A204.1 (cell line): Measurements from ENCODE around the gene CCDC146.
"Not testable (repeated sequence)": the region's sequence is repeated elsewhere in the genome, so short reads cannot be mapped to it uniquely, and the experiment has no call there.

Experiments used
- FAIRE-seq: peaks from 2 replicates; lab custom pipeline; 2012; peaks lifted over from hg19 to GRCh38; lab: Jason Lieb, UNC

The CCDC146 gene

DNA sequence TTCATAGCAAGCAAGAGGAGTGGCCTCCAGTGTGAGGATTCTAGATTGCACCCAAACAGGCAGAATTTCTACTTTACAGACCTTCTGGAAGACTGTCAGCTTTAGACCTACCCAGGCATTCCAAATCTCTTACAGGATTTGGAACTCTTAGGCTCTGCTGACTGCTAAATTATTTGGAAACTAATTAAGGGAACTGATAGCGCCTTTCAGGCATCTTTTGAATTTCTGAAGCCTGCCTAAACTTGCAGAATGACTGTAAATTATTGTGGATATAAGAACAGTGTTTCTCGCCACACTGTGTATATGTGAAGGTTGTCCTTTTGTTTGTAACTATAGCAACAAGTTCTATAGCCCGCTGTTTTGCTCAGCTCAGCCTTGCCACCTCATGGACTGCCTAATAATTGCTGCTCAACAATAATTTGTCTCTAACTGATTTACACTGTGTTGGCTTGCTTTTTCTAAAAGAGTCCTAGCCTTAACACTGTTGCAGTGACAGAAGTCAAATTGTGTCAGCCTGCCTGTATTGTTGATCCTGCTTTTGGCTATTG lies 32.6 kb downstream of the CCDC146 start:
- not testable (repeated sequence) for FAIRE-seq

DNA sequence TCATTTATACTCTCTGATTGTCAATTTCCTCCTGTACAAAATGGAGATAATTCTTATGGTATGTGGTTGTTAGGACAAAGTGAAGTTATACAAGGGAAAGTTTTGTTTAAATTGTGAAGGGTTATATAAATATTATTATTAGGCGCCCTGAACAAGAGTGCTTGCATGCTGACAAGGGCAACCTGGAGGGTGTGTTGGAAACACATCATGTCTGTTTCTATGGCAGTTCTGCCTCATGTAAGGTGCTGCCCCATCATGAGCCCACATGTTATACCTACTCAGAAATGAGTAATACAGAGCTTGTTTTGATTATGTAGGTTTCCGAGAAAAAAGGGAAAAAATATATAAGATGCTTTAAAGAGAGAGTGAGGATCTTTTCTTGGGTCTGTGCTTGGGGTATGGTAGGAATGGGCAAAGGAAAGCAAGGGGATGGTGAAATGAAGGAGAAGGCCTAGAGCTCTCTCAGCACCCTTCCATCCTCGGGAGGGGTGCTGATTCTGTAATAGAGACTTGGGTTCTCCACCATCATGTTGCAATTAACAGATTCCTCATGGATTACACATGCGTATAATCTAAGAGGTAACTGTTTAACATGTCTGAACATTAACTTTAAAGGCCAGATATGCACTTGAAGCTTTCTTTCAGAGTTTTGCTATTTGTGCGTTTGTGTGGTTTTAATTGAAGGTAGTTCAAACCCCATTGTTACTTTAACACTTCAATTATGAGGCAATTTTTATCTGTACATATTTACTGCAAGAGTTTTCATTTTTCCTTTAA lies 33.4 kb downstream of the CCDC146 start:
- not testable (repeated sequence) for FAIRE-seq

DNA sequence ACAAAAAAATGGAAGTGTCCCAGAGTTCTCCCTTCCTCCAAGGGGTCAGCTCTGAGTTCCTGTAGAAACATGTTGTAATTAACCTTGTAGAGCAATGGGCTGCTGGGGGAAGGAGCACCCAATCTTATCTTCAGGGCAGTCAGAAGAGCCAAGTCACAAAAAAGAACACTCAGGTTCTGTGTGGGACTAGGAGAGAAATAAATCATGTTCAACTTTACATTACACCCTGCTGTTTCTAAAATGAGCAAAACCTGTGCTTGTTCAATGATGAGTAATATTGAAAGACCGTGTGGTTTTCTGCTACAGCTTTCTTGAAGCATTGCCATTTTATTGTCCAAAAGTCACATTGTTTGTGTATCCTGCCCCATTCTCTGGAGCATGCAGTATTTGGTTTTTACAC lies 34.6 kb downstream of the CCDC146 start:
- FAIRE-seq, result not testable (repeated sequence)

DNA sequence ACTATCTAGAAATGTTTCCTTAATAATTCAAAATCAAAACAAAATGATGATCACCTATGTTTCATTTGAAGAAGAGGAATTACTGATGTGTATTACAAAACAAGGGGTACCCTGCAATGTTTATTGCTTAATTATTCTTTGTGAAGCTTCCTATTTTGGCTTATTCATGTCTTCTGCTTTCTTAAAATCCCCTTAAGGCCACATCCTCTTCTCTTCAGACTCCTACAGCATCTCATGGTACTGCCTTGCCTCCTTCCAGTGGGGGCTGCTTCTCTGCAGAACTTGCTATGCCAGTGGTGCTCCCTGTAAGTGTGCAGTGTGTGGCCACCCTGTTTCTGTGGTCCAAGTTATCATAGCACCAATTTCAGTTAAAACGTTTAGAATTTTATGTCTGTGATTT lies 35.0 kb downstream of the CCDC146 start:
- no peak for FAIRE-seq

DNA sequence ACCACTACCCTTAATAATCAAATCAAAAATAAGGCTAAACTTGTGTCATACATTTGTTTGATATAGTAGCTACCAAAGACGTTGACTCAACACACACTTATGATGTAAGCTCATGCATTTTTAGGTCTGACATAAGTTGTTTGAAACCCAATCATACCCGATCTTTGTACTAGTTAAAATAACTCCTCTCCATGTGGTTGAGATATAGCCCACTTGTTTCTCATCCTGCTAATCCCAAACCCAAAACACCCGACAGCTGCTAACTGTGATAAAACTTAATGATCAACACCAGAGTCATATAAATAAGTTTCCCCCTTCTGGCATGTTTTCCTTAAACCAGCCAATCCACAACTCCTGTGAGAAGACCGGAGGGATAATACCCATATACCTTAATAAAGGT lies 48.7 kb downstream of the CCDC146 start:
- FAIRE-seq, result not testable (repeated sequence)

DNA sequence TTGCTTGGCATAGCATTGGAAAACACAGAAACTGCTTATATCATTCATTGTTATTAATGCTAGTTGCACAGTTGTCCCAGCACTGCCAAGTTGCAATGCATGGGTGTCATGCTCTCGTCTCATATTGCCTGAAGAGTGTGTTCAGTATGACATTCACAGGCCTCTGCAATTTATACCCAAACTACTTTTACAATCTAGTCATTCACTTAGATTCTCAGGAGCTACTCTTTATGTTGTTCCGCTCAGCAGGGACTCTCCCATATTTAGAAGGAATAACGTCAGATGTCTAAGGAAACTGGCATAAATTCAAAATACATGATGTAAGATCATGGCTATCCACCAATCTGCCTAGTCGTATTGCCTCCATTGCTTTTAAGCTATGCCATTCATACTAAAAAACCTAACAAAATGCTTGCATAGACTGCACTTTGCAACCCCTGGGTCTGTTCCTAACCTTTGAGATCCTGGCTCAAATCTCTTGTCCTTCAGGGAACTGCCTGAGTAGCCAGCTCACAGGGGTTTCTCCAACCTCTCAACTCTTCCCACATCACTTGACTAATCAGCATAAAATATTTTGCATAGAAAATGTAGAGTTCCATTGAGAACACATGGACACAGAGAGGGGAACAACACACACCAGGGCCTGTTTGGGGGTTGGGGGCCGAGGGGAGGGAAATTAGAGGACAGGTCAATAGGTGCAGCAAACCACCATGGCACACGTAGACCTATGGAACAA lies 50.2 kb downstream of the CCDC146 start:
- not testable (repeated sequence) for FAIRE-seq

DNA sequence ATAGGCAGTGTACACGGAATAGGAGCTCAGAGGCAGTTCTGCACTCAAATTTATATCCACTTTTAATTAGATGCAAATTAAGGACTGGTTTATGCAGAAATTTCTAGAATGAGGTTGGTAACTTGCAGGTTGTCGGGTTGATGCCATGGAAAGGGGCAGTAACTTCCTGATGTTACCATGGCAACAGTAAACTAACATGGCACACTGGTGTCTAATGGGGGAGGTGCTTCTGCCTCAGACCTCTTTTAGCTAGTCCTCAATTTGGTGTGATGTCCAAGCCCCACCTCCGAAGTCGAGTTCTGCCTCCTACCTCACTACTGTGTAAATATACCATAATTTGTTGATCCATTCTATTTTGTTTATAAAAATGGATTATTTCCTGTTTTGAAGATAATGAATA lies 52.0 kb downstream of the CCDC146 start:
- FAIRE-seq, result not testable (repeated sequence)

DNA sequence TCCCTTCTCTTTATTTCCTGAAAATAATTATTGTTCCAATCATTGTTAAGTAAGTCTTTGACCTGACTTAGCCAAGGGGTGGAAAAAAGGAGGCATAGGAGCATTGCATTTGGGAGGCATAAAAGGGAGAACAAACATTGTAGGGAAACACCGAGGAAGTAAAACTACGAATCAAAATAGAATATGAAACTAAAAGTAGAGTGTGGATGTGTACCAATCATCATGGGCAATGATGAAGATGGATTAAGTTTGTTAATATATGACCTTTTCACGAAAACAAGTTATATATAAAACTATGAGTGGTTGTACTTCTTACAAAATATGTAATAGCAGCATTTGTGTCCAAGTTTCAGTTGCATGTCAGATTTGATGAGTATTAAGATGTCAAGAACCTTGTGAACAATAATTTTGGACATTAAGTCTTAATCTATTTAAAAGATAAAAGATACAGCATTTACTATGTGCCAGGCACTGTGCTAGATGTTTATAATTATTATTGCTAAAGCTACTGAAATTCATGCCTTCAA lies 52.9 kb downstream of the CCDC146 start:
- FAIRE-seq, result not testable (repeated sequence)

DNA sequence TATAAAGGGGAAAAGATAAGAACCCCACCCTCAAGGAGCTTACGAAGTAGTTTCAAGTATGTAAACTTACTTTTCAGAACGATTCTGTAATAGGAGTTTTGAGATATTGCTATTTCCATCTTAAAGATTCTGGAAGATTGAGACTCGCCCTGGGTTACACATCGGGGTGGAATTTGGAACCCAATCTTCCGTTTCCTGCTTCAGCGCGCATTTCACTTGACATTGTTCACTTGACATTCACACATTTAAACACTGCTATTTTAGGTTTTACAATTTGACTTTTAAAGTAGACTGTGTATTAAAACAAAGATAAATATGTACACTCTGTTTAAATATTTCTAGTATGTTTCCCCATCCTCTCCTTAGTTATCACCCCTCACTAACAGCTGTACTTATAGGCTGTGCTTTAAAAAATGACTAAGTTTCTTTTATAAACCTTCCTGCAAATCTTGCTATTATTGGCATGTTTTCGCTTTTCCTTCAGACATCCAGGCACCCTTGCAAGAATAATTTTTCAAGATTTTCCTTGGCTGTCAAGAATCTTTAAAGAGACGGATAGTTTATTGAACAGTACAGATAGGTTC lies 55.0 kb downstream of the CCDC146 start:
- FAIRE-seq, result not testable (repeated sequence)

DNA sequence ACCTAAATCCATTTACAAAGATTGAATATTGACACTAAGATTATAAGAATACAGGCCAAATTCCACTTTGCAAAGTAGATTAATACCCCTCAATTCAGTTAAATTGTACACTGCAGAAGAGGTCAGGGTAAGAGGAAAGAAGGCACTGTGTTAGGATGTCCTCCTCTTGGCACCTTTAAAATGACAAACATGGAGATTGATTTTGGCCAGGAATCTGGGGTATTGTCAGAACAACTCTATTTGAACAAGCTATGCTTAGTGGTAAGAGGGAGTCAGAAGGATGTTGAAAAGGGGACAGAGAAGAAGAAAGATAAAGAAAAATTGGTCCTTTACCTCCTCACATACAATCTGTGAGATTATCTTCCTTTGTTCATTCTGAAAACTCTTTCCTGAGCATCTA lies 55.6 kb downstream of the CCDC146 start:
- not testable (repeated sequence) for FAIRE-seq

DNA sequence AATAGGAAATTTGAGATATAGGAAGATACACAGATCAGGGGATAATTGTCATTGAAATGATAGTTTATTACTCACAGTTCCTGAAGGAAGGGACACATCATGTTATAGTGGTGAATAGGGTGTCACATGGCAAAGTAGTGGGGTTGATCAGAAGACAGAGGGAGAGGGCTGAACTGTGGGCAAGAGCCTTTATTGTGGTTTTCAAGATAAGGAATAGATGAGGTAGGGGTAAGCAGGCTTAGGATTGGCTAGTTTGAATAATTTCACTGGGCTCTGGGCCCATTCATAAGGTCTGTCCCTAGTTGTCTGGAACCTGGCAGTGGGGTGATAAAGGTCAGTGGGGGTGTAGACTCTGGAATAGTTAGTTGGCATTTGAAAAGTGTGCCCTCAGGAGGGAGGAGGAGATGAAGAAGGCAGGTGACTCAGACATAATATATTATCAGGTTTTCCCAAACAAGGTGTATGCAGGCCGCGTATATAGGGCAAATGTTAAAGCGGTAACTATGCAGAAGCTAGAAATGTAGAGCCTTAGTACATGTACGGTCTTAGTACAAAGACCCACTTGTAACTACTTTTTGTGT lies 58.7 kb downstream of the CCDC146 start:
- FAIRE-seq, result no peak

DNA sequence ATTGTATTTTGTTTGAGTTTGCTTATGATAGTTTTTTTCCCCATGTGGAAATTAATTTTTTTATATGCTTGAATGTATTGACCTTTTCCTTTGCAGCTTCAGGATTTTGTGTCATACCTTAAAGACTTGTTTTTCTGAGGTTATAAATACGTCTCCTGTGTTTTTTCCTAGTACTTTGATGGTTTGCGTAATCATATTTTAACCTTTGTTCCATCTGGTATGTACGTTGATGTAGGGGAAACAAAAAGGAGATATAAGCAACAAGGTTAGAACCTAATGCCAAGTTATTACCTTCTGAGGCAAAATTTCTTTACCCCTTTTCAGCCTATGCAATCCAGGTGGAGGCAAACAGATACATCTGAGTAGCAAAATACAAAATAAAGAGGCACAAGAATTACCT lies 59.3 kb downstream of the CCDC146 start:
- FAIRE-seq, result no peak

DNA sequence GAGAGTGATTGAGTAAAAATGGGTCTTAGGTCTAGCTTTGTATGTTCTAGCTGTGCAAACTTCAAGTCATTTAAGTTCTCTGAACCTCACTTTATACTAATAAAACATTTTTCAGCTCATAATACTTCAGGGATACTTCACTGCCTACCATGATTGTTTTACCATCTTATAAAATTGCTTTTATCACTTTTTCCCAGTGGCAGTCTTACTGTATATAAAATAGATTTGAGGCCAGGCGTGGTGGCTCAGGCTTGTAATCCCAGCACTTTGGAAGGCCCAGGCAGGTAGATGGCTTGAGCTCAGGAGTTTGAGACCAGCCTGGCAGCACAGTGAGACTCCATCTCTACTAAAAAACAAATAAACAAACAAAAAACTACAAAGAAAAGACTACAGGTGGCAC lies 59.8 kb downstream of the CCDC146 start:
- FAIRE-seq, result no peak

DNA sequence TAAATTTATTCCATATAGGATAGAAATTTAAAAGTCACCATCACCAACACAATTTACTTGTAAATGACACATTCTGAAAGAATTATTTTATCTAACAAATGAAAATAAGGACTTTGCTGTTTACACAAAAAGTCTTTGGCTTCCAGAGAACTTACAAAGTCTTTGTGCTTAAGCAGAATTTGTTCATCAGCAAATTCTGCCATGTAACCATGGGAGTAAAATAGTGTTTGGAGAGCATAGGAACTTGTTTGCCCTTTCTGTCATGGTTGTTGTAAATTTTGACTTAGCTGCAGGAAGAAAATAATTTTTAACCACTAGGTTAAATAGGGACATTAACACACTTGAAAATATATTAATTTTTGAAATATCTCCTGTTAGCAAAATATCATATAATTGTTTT lies 62.0 kb downstream of the CCDC146 start:
- no peak for FAIRE-seq

DNA sequence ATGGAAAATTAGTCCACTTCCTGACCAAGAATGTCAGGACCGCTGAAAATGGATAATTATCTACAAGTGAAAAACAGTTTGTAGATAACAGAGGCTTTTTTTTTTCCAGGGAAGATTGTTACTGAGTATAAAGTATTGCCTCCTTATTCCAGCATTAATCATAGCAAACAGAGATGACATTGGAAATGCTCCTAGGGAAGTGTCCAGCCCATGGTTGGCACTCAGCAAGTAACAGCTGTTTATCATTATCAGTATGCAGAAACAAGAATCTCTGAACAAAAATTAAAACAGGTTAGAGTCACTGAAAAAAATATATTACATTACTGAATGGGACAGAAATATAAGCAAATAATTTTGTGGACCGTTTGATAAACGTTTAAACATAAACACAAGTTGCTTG lies 62.6 kb downstream of the CCDC146 start:
- no peak for FAIRE-seq

DNA sequence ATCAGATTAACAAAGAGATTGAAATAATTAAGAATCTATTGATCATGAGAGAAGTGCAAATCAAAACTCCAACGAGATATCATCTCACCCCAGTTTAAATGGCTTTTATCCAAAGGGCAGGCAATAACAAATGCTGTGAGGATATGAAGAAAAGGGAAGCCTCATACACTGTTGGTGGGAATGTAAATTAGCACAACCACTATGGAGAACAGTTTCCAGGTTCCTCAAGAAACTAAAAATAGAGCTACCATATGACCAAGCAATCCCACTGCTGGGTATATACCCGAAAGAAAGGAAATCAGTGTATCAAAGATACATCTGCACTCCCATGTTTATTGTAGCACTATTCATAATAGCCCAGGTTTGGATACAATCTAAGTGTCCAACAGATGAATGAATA lies 63.5 kb downstream of the CCDC146 start:
- FAIRE-seq, result no peak

DNA sequence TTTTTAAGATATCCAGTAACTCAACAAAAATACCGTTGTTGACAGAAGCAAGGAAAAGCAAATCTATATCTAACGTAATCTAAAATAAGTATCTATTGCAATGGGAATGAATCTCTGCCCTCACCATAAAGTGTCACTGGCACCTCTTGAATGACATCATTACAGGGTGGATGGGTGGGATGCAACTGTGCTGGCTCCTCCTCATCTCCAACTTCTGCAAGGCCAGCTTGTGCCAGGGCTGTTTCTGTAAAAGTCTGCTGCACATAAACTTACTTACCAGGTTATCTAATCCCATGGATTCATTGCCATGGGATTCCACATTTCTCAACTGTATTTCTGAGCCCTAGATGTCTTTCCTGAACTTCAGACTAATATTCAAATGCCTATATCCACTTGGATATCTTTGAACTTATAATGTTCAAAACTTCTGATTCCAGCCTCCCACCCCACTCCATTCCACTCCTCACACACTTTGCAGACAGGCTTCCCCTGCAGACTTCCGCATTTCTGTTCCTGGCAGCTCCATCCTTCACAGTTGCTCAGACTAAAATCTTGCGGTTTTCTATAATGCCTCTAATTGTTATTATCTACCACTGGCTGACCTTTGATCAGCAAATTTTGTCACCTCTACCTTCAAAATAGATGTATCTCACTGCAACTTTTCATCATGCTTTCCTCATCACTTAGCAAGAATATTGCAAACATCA lies 66.5 kb downstream of the CCDC146 start:
- no peak for FAIRE-seq

DNA sequence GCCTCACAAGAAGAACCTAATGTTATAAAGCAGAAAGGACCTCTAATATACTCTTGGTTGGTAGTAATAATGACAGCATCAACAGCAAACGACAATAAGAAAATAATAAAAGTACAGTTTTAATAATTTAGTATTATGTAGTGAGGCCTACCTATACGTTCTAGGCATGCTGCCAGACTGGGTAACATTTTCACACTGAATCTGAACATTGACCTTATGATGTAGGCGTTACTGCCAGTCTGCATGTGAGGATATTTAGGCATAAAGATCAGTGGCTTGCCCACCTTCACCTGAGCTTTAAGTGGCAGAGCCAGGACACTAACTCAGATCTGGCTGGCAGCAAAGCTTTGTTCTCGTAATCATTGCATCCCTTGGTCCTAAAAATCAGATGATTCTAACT lies 74.7 kb downstream of the CCDC146 start:
- no peak for FAIRE-seq

DNA sequence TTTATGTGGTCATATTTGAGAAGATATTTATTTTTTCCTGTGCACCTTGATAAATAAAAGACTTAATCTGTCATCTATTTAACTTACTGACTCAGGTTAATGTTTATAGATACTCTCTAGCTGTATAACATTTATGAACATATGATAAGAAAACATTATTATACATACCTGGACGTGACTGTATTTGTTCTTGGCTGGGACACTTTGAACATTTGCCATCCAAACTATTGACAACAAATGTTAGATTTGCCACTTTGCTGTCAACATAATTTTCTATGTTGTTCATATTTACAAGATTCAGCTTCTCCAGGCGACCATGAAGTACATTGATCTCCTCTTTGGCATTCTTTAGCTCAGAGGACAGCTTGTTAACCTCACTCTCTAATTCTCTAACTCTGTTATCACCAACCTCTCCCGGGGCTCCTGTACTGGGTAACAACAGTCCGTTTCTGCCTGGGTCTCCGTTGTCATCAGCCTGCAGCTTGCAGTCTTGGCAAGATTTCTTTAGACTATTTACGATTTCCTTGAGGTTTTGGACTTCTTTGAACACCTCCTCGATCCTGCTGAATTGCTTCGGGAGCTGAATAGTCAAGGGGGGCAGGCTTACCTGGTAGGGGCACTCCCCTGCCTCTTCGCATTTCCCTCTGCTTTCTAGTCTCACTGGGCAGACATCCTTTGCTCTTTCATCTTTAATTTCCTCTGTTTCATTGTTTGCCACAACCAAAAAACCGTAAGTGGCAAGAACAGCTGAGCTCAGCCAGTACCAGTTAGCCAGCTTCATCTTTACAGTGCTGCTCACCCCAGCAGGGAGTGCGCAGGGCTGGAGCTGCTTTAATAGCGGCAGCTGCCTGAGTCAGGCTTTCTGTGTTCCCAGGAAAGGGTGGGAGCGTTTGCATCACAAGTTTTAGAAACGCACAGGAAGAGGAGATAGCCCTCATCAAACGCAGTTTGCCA lies 76.9 kb downstream of the CCDC146 start, which contains the start of gene FGL2:
FGL2 (minus strand) TSS at position 807 of the 954 bp plus-strand sequence; CDS start at position 781, 26 bp downstream.
- no peak for FAIRE-seq

DNA sequence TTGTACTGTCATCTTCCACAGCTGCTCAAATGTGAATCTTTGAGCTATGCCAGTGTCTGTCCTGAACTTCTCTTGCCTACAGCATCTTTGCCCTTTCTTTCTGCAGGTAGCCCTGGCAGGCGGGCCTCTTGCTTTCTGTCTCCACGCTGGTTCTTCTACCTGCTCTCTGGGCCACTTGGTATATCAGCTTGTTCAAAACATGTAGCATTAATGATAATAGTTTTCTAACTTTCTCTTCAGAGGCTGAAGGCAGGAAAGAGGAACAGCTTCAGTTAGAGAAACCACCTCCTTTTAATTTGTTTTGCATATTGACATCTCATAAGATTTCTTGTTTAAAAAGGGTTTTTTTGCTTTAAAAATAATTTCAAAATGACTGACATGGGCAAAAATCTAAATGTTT lies 78.1 kb downstream of the CCDC146 start:
- FAIRE-seq, result no peak
